ENCODE data around the gene CCDC68. TPM values are rescaled to one million over a fixed set of nuclear protein-coding genes. Genes with fewer than 3 reads are reported as not detected.

CCDC68 gene
- total RNA-seq, 2 experiments from 2014 or later = not detected

- no peaks in the 10 kb centered on the region for H3K36me3 Mint-ChIP-seq
- no peak for DNase-seq
- H3K27ac Mint-ChIP-seq = no peak overlapping the region
- POLR2A ChIA-PET = no interaction called here
- H3K27me3 Mint-ChIP-seq = peaks cover 6% of the 10 kb centered on the region
- no peak for ATAC-seq (ENCODE audit: low read depth)
- H3K9me3 Mint-ChIP-seq = no peaks in the 10 kb centered on the region
- H3K4me1 Mint-ChIP-seq = no peaks in the 10 kb centered on the region
- no peak overlapping the region for H3K4me3 Mint-ChIP-seq
These were observed 70.3 kb downstream of the CCDC68 start for GRCh38 chr18:54888933-54889332.

- DNase-seq (no peak), ATAC-seq (ENCODE audit: low read depth) (no peak)
- Mint-ChIP-seq H3K36me3 (no peaks in the 10 kb centered on the region), H3K27ac (no peak overlapping the region), H3K27me3 (peaks cover 6% of the 10 kb centered on the region), H3K4me1 (no peaks in the 10 kb centered on the region), H3K9me3 (no peaks in the 10 kb centered on the region), H3K4me3 (no peak overlapping the region)
- POLR2A ChIA-PET = no interaction called here
These were observed 70.9 kb downstream of the CCDC68 start for GRCh38 chr18:54888378-54888777.

GRCh38 chr18:54883816-54884604, 75.3 kb downstream of the CCDC68 start:
- no peaks in the 10 kb centered on the region for H3K4me1 Mint-ChIP-seq

GRCh38 chr18:54882318-54882717, 76.9 kb downstream of the CCDC68 start:
- Mint-ChIP-seq H3K4me1 (no peaks in the 10 kb centered on the region), H3K4me3 (no peak overlapping the region), H3K36me3 (no peaks in the 10 kb centered on the region), H3K27ac (no peak overlapping the region), H3K27me3 (peaks cover 1% of the 10 kb centered on the region), H3K9me3 (no peaks in the 10 kb centered on the region)
- DNase-seq = no peak
- no peak for ATAC-seq (ENCODE audit: low read depth)
- POLR2A ChIA-PET = no interaction called here

More at GRCh38 chr18:54883816-54884604, 75.3 kb downstream of the CCDC68 start:
- ATAC-seq (ENCODE audit: low read depth) (no peak), DNase-seq (no peak)
- no peaks in the 10 kb centered on the region for H3K9me3 Mint-ChIP-seq
- H3K4me3 Mint-ChIP-seq = no peak overlapping the region
- POLR2A ChIA-PET = no interaction called here
- H3K36me3 Mint-ChIP-seq = no peaks in the 10 kb centered on the region
- no peak overlapping the region for H3K27ac Mint-ChIP-seq
- H3K27me3 Mint-ChIP-seq = peaks cover 1% of the 10 kb centered on the region

GRCh38 chr18:54881229-54881768, 78.0 kb downstream of the CCDC68 start:
- Mint-ChIP-seq H3K36me3 (no peaks in the 10 kb centered on the region), H3K4me1 (no peaks in the 10 kb centered on the region), H3K4me3 (no peak overlapping the region), H3K27me3 (peaks cover 1% of the 10 kb centered on the region), H3K27ac (no peak overlapping the region), H3K9me3 (no peaks in the 10 kb centered on the region)
- ATAC-seq (ENCODE audit: low read depth) (no peak), DNase-seq (no peak)
- POLR2A ChIA-PET = no interaction called here

GRCh38 chr18:54880395-54881105, 78.7 kb downstream of the CCDC68 start:
- H3K27me3 Mint-ChIP-seq = peaks cover 1% of the 10 kb centered on the region
- H3K4me1 Mint-ChIP-seq = no peaks in the 10 kb centered on the region
- no peak for DNase-seq
- no peak overlapping the region for H3K27ac Mint-ChIP-seq
- H3K4me3 Mint-ChIP-seq = no peak overlapping the region
- H3K9me3 Mint-ChIP-seq = no peaks in the 10 kb centered on the region
- H3K36me3 Mint-ChIP-seq = no peaks in the 10 kb centered on the region
- ATAC-seq (ENCODE audit: low read depth) = no peak
- POLR2A ChIA-PET = no interaction called here

- POLR2A ChIA-PET = no interaction called here
- no peak for DNase-seq
- H3K4me3 Mint-ChIP-seq = no peak overlapping the region
- H3K36me3 Mint-ChIP-seq = no peaks in the 10 kb centered on the region
- H3K27me3 Mint-ChIP-seq = peaks cover 1% of the 10 kb centered on the region
- no peaks in the 10 kb centered on the region for H3K9me3 Mint-ChIP-seq
- no peaks in the 10 kb centered on the region for H3K4me1 Mint-ChIP-seq
- H3K27ac Mint-ChIP-seq = no peak overlapping the region
- ATAC-seq (ENCODE audit: low read depth) = no peak
These were observed 79.6 kb downstream of the CCDC68 start for GRCh38 chr18:54879691-54880090.

- no peaks in the 10 kb centered on the region for H3K36me3 Mint-ChIP-seq
These were observed 80.5 kb downstream of the CCDC68 start for GRCh38 chr18:54878659-54879358.

GRCh38 chr18:54878159-54878622, 81.1 kb downstream of the CCDC68 start:
- no peaks in the 10 kb centered on the region for H3K9me3 Mint-ChIP-seq
- H3K4me1 Mint-ChIP-seq = peaks cover 3% of the 10 kb centered on the region
- POLR2A ChIA-PET = no interaction called here
- no peaks in the 10 kb centered on the region for H3K36me3 Mint-ChIP-seq
- H3K4me3 Mint-ChIP-seq = no peak overlapping the region
- no peak for ATAC-seq (ENCODE audit: low read depth)
- H3K27me3 Mint-ChIP-seq = peaks cover 3% of the 10 kb centered on the region
- DNase-seq = no peak
- H3K27ac Mint-ChIP-seq = no peak overlapping the region

More at GRCh38 chr18:54878659-54879358, 80.5 kb downstream of the CCDC68 start:
- peaks cover 3% of the 10 kb centered on the region for H3K27me3 Mint-ChIP-seq
- DNase-seq (no peak), ATAC-seq (ENCODE audit: low read depth) (no peak)
- POLR2A ChIA-PET = no interaction called here
- no peaks in the 10 kb centered on the region for H3K9me3 Mint-ChIP-seq
- H3K4me3 Mint-ChIP-seq = no peak overlapping the region
- no peaks in the 10 kb centered on the region for H3K4me1 Mint-ChIP-seq
- no peak overlapping the region for H3K27ac Mint-ChIP-seq

GRCh38 chr18:54877076-54877475, 82.2 kb downstream of the CCDC68 start:
- Mint-ChIP-seq H3K27ac (no peak overlapping the region), H3K9me3 (no peaks in the 10 kb centered on the region), H3K4me3 (no peak overlapping the region), H3K27me3 (peaks cover 2% of the 10 kb centered on the region), H3K36me3 (no peaks in the 10 kb centered on the region), H3K4me1 (peaks cover 5% of the 10 kb centered on the region)
- no peak for DNase-seq
- ATAC-seq (ENCODE audit: low read depth) = no peak
- POLR2A ChIA-PET = no interaction called here

GRCh38 chr18:54875063-54875462, 84.2 kb downstream of the CCDC68 start:
- H3K27ac Mint-ChIP-seq = no peak overlapping the region
- peaks cover 7% of the 10 kb centered on the region for H3K27me3 Mint-ChIP-seq
- no peak for DNase-seq
- POLR2A ChIA-PET = no interaction called here
- no peak overlapping the region for H3K4me3 Mint-ChIP-seq
- no peaks in the 10 kb centered on the region for H3K36me3 Mint-ChIP-seq
- peaks cover 5% of the 10 kb centered on the region for H3K4me1 Mint-ChIP-seq
- ATAC-seq (ENCODE audit: low read depth) = no peak
- H3K9me3 Mint-ChIP-seq = no peaks in the 10 kb centered on the region

GRCh38 chr18:54873884-54874255, 85.4 kb downstream of the CCDC68 start:
- Mint-ChIP-seq H3K27me3 (peaks cover 7% of the 10 kb centered on the region), H3K36me3 (no peaks in the 10 kb centered on the region)

GRCh38 chr18:54872681-54873080, 86.6 kb downstream of the CCDC68 start:
- H3K27ac Mint-ChIP-seq = no peak overlapping the region
- no peaks in the 10 kb centered on the region for H3K9me3 Mint-ChIP-seq
- no peak overlapping the region for H3K4me3 Mint-ChIP-seq
- ATAC-seq (ENCODE audit: low read depth) (no peak), DNase-seq (no peak)
- H3K4me1 Mint-ChIP-seq = peaks cover 5% of the 10 kb centered on the region
- peaks cover 7% of the 10 kb centered on the region for H3K27me3 Mint-ChIP-seq
- POLR2A ChIA-PET = no interaction called here
- no peaks in the 10 kb centered on the region for H3K36me3 Mint-ChIP-seq

More at GRCh38 chr18:54873884-54874255, 85.4 kb downstream of the CCDC68 start:
- no peak overlapping the region for H3K27ac Mint-ChIP-seq
- DNase-seq = no peak
- no peaks in the 10 kb centered on the region for H3K9me3 Mint-ChIP-seq
- H3K4me1 Mint-ChIP-seq = peaks cover 5% of the 10 kb centered on the region
- ATAC-seq (ENCODE audit: low read depth) = no peak
- POLR2A ChIA-PET = no interaction called here
- no peak overlapping the region for H3K4me3 Mint-ChIP-seq

Data from activated naive CD8-positive, alpha-beta T cell treated with anti-CD3 and anti-CD28 coated beads, Interleukin-2, amount 10 ng/mL, durations not matched to agents 7 days and 5 days (primary cell).